Nephron progenitor cell (in vitro differentiated cells): ENCODE data around the gene MBOAT2.
"Not testable (repeated sequence)": the region's sequence is repeated elsewhere in the genome, so short reads cannot be mapped to it uniquely, and the experiment has no call there.

Source experiments
- DNase-seq: peaks from one replicate; pipeline ENCODE4 v3.0.0; 2021
- H3K27ac Mint-ChIP-seq: 2 replicates; pipeline ENCODE4 v1.8.0; 2021; ENCODE audit warnings: mild to moderate bottlenecking, moderate library complexity, mixed read lengths
- H3K27me3 Mint-ChIP-seq: 2 replicates; pipeline ENCODE4 v1.8.0; 2021; ENCODE audit warnings: mild to moderate bottlenecking, low read depth, mixed read lengths; ENCODE audit not compliant: poor library complexity
- H3K36me3 Mint-ChIP-seq: 2 replicates; pipeline ENCODE4 v1.8.0; 2021; ENCODE audit warnings: low read depth, mixed read lengths
- H3K4me1 Mint-ChIP-seq: 2 replicates; pipeline ENCODE4 v1.8.0; 2021; ENCODE audit warnings: mixed read lengths
- H3K4me3 Mint-ChIP-seq: 2 replicates; pipeline ENCODE4 v1.8.0; 2021; ENCODE audit warnings: mild to moderate bottlenecking, moderate library complexity, mixed read lengths
- H3K9me3 Mint-ChIP-seq: 2 replicates; pipeline ENCODE4 v1.8.0; 2021; ENCODE audit warnings: mild to moderate bottlenecking, moderate library complexity, mixed read lengths
- TF ChIP-seq, protein P1 (sequence below): fragments of 200-600 bp; sonication (generic); IDR thresholded peaks from 2 replicates; pipeline ENCODE4 v1.5.0; 2021; ENCODE audit warnings: antibody characterized with exemption

MBOAT2 gene

DNA sequence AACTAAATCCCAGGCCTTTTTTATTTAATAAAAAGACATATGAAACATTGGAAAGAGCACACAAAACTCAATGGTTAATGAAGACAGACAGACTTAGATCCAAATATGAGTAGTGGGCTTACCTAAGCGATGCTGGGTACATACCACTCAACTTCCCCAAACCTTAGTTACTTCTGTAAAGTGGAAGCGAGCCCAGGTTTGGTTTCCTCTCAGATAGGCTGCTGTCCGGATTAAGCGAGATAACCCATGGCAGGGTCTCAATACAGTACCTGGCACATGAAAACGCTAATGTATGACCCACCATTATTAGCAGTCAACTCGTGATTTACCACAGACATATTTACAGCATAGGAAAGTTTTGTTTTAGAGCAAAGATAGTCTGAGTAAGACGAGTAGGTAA, 21.6 kb downstream of the MBOAT2 start:
- peaks cover 21% of the 10 kb centered on the region for H3K4me1 Mint-ChIP-seq
- no peak overlapping the region for H3K27ac Mint-ChIP-seq
- no peak for DNase-seq

DNA sequence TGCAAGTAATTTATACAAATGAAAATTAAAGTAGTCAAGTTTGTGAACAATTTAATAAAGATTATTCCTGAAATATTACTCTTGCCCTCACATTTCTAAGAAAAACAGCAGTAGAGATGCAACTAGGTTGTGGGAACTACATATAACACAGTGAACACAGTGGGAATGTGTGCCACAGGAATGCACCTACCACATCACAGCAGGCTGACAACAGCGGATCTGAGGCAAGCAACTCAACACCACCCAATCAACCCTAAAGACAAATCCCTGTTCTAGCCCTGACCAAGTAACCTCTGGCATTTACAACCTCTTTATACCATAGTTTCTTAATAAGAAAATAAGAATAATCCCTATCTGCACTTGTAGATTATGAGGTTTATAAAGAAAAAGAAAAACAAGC, 23.4 kb downstream of the MBOAT2 start:
- Mint-ChIP-seq H3K4me3 (no peak overlapping the region), H3K36me3 (no peaks in the 10 kb centered on the region), H3K9me3 (no peaks in the 10 kb centered on the region), H3K27ac (no peak overlapping the region), H3K4me1 (peaks cover 12% of the 10 kb centered on the region), H3K27me3 (no peaks in the 10 kb centered on the region)
- TF ChIP-seq, protein P1, sequence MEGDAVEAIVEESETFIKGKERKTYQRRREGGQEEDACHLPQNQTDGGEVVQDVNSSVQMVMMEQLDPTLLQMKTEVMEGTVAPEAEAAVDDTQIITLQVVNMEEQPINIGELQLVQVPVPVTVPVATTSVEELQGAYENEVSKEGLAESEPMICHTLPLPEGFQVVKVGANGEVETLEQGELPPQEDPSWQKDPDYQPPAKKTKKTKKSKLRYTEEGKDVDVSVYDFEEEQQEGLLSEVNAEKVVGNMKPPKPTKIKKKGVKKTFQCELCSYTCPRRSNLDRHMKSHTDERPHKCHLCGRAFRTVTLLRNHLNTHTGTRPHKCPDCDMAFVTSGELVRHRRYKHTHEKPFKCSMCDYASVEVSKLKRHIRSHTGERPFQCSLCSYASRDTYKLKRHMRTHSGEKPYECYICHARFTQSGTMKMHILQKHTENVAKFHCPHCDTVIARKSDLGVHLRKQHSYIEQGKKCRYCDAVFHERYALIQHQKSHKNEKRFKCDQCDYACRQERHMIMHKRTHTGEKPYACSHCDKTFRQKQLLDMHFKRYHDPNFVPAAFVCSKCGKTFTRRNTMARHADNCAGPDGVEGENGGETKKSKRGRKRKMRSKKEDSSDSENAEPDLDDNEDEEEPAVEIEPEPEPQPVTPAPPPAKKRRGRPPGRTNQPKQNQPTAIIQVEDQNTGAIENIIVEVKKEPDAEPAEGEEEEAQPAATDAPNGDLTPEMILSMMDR = no peak
- no peak for DNase-seq

More for the DNA sequence above, 21.6 kb downstream of the MBOAT2 start:
- Mint-ChIP-seq H3K36me3 (no peaks in the 10 kb centered on the region), H3K9me3 (no peaks in the 10 kb centered on the region), H3K4me3 (no peak overlapping the region), H3K27me3 (no peaks in the 10 kb centered on the region)
- TF ChIP-seq, protein P1 = no peak

DNA sequence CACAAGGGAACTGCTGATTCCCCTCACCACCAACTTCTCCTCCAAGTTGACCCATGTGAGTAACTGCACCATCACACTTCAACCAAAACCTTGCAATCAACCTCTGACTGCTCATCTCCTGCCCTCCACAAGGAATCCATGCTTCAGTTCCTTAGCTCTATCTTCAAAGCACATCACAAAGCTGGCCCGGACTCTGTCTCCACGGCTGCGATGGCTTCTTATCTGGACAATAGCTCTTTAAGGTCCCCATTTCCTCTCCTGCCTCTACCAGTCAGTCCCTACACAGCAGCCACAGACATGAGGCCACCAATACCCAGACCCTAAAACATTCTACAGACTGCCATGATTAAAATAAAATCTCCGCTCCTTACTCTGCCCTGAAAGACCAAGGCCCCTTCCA, 25.7 kb downstream of the MBOAT2 start:
- peaks cover 6% of the 10 kb centered on the region for H3K36me3 Mint-ChIP-seq
- no peak overlapping the region for H3K4me3 Mint-ChIP-seq
- TF ChIP-seq, protein P1 = no peak
- H3K27ac Mint-ChIP-seq = no peak overlapping the region
- no peaks in the 10 kb centered on the region for H3K4me1 Mint-ChIP-seq
- H3K27me3 Mint-ChIP-seq = no peaks in the 10 kb centered on the region
- DNase-seq = no peak
- H3K9me3 Mint-ChIP-seq = peaks cover 4% of the 10 kb centered on the region

DNA sequence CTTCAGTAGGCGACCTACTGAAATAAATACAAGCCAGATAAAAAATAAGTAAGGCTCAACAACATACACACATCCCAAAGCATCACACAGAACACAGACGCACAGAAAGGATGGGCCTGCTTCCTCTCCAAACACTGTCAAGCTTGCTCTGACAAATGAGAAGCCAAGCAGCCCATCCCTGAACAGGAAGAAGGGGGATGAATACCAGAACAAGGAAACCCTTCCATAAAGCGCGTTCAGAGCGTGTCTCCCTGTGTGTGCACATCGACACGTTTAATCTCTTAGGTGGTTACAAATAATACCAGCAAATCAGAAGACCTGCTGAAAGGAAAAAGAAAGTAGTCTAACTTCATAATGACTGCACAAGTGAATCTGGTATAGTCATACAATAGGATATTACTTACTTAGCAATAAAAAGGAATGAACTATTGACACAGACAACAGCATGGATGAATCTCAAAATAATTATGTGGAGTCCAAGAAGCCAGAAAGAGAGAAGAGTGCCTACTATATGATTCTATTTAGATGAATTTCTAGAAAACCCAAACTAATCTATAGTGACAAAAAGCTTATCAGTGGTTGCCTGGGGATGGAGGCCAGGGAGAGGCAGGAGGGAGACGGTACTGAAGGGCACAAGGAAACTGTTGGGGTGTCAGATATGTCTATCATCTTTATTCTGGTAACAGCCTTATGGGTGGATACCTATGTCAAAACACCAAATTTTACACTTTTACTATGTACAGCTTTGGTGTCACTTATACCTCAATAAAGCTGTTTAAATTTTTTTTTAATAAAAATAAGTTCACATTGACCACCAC, 26.8 kb downstream of the MBOAT2 start:
- Mint-ChIP-seq H3K36me3 (peaks cover 6% of the 10 kb centered on the region), H3K27me3 (no peaks in the 10 kb centered on the region), H3K27ac (no peak overlapping the region), H3K9me3 (peaks cover 7% of the 10 kb centered on the region), H3K4me3 (no peak overlapping the region), H3K4me1 (no peaks in the 10 kb centered on the region)
- no peak for DNase-seq
- TF ChIP-seq, protein P1 = no peak

DNA sequence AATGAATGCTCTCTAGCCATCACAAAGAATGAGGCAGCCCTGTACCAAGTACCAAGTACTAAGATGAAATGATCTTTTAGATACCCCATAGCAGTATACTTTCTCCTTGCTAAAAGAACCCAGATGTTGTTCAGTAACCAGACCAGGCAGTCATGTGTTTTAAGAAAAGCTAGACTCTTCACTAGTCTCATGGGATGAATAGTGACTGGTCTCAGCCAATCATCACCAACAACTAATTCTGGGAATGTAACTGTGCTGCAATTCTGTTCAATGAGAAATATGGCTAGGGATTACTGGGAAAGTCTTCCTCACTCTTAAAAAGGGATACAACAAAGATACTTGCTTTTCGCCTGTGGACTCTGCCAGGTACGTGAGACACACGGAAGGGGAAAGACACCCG, 29.5 kb downstream of the MBOAT2 start:
- Mint-ChIP-seq H3K4me3 (no peak overlapping the region), H3K27ac (peak overlapping the region; percentile 17), H3K9me3 (peaks cover 31% of the 10 kb centered on the region), H3K27me3 (no peaks in the 10 kb centered on the region), H3K36me3 (peaks cover 22% of the 10 kb centered on the region), H3K4me1 (no peaks in the 10 kb centered on the region)
- no peak for DNase-seq
- TF ChIP-seq, protein P1 = no peak

DNA sequence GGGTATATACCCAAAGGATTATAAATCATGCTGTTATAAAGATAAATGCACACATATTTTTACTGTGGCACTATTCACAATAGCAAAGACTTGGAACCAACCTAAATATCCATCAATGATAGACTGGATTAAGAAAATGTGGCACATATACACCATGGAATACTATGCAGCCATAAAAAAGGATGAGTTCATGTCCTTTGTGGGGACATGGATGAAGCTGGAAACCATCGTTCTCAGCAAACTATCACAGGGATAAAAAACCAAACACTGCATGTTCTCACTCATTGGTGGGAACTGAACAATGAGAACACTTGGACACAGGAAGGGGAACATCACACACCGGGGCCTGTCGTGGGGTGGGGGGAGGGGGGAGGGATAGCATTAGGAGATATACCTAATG, 30.5 kb downstream of the MBOAT2 start:
- peaks cover 38% of the 10 kb centered on the region for H3K9me3 Mint-ChIP-seq
- H3K4me1 Mint-ChIP-seq, H3K4me3 Mint-ChIP-seq, H3K27ac Mint-ChIP-seq, H3K27me3 Mint-ChIP-seq, DNase-seq: not testable (repeated sequence)
- peaks cover 29% of the 10 kb centered on the region for H3K36me3 Mint-ChIP-seq

DNA sequence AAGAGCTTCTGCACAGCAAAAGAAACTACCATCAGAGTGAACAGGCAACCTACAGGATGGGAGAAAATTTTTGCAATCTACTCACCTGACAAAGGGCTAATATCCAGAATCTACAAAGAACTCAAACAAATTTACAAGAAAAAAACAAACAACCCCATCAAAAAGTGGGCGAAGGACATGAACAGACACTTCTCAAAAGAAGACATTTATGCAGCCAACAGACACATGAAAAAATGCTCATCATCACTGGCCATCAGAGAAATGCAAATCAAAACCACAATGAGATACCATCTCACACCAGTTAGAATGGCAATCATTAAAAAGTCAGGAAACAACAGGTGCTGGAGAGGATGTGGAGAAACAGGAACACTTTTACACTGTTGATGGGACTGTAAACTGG, 30.9 kb downstream of the MBOAT2 start:
- not testable (repeated sequence) for DNase-seq, H3K27ac Mint-ChIP-seq, H3K27me3 Mint-ChIP-seq, H3K4me1 Mint-ChIP-seq, H3K4me3 Mint-ChIP-seq
- H3K9me3 Mint-ChIP-seq = peaks cover 42% of the 10 kb centered on the region
- H3K36me3 Mint-ChIP-seq = peaks cover 33% of the 10 kb centered on the region

DNA sequence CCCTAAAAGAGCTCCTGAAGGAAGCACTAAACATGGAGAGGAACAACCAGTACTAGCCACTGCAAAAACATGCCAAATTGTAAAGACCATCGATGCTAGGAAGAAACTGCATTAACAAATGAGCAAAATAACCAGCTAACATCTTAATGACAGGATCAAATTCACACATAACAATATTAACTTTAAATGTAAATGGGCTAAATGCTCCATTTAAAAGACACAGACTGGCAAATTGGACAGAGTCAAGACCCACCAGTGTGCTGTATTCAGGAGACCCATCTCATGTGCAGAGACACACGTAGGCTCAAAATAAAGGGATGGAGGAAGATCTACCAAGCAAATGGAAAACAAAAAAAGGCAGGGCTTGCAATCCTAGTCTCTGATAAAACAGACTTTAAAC, 34.1 kb downstream of the MBOAT2 start:
- H3K36me3 Mint-ChIP-seq = peaks cover 41% of the 10 kb centered on the region
- not testable (repeated sequence) for DNase-seq, H3K27ac Mint-ChIP-seq, H3K4me1 Mint-ChIP-seq, H3K4me3 Mint-ChIP-seq, H3K27me3 Mint-ChIP-seq
- H3K9me3 Mint-ChIP-seq = peaks cover 51% of the 10 kb centered on the region
